Measurements from ENCODE around the gene GCK. TPM values are rescaled to one million over a fixed set of nuclear protein-coding genes. Genes with fewer than 3 reads are reported as not detected.

GCK gene
- polyA plus RNA-seq, 1 of the 3 experiments (the other 2 are of a cell fraction): 1.6 TPM

- H3K9me3 ChIP-seq: no peaks in the 10 kb centered on the region
- CTCF ChIA-PET: interaction anchor here (3.0 to 3.2 kb wide), 2 partner anchors 17 to 47 kb away, joined by 9 to 15 read pairs; no protein-coding TSS in a partner anchor
Measured at GRCh38 chr7:44148961-44149536, 40.2 kb downstream of the GCK start.

More at GRCh38 chr7:44148961-44149536, 40.2 kb downstream of the GCK start:
- TF ChIP-seq FOXM1 (IDR thresholded peaks at IDR 0.05; ENCODE audit: low read depth) (no peak), MEF2A (IDR thresholded peaks at IDR 0.05; ENCODE audit: borderline replicate concordance, low read depth) (no peak), USF1 (IDR thresholded peaks at IDR 0.05; ENCODE audit: borderline replicate concordance, low read depth) (no peak), GATA2 (CRISPR knock-in tag; IDR thresholded peaks at IDR 0.05) (no peak), NRF1 (IDR thresholded peaks at IDR 0.05; ENCODE audit: low read depth, low read length) (no peak), NFIC (IDR thresholded peaks at IDR 0.05; ENCODE audit: borderline replicate concordance) (no peak), TCF12 (IDR thresholded peaks at IDR 0.05) (no peak), TEAD4 (IDR thresholded peaks at IDR 0.05; ENCODE audit: borderline replicate concordance, insufficient read depth) (no peak), IRF3 (IDR thresholded peaks at IDR 0.05; ENCODE audit: low read depth, low read length) (no peak)
- TF ChIP-seq, protein P1, sequence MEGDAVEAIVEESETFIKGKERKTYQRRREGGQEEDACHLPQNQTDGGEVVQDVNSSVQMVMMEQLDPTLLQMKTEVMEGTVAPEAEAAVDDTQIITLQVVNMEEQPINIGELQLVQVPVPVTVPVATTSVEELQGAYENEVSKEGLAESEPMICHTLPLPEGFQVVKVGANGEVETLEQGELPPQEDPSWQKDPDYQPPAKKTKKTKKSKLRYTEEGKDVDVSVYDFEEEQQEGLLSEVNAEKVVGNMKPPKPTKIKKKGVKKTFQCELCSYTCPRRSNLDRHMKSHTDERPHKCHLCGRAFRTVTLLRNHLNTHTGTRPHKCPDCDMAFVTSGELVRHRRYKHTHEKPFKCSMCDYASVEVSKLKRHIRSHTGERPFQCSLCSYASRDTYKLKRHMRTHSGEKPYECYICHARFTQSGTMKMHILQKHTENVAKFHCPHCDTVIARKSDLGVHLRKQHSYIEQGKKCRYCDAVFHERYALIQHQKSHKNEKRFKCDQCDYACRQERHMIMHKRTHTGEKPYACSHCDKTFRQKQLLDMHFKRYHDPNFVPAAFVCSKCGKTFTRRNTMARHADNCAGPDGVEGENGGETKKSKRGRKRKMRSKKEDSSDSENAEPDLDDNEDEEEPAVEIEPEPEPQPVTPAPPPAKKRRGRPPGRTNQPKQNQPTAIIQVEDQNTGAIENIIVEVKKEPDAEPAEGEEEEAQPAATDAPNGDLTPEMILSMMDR (IDR thresholded peaks at IDR 0.05): no peak
- TF ChIP-seq, protein P2, sequence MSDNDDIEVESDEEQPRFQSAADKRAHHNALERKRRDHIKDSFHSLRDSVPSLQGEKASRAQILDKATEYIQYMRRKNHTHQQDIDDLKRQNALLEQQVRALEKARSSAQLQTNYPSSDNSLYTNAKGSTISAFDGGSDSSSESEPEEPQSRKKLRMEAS (IDR thresholded peaks at IDR 0.05; ENCODE audit: low read depth): no peak
- TF ChIP-seq, protein P3, sequence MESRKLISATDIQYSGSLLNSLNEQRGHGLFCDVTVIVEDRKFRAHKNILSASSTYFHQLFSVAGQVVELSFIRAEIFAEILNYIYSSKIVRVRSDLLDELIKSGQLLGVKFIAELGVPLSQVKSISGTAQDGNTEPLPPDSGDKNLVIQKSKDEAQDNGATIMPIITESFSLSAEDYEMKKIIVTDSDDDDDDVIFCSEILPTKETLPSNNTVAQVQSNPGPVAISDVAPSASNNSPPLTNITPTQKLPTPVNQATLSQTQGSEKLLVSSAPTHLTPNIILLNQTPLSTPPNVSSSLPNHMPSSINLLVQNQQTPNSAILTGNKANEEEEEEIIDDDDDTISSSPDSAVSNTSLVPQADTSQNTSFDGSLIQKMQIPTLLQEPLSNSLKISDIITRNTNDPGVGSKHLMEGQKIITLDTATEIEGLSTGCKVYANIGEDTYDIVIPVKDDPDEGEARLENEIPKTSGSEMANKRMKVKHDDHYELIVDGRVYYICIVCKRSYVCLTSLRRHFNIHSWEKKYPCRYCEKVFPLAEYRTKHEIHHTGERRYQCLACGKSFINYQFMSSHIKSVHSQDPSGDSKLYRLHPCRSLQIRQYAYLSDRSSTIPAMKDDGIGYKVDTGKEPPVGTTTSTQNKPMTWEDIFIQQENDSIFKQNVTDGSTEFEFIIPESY (IDR thresholded peaks at IDR 0.05; ENCODE audit: borderline replicate concordance, low read depth): no peak
- POLR2A ChIA-PET: no interaction called here
- Histone ChIP-seq H3K4me2 (no peak overlapping the region), H3K4me1 (ENCODE audit: control insufficient read depth in 1 of 2, insufficient read depth in 2 of 2, low read depth in 1 of 2, low read length in 1 of 2) (peaks cover 0 to 14% of the 10 kb centered on the region in 2 experiments; a peak in 1 of 4 replicates), H2AFZ (ENCODE audit: low read depth) (no peak overlapping the region), H3K79me2 (ENCODE audit: insufficient read depth) (no peaks in the 10 kb centered on the region), H3K27ac (ENCODE audit: low read depth in 2 of 2, low read length in 1 of 2) (no peak overlapping the region), H3F3A (replicated peaks; ENCODE audit: insufficient read depth) (no peaks in the 10 kb centered on the region), H3K4me3 (ENCODE audit: low read depth in 2 of 2, low read length in 1 of 2) (no peak overlapping the region), H3K36me3 (replicated peaks in 1 of 2; ENCODE audit: control insufficient read depth in 1 of 2, insufficient read depth in 2 of 2, low read length in 1 of 2) (no peaks in the 10 kb centered on the region), H4K20me1 (ENCODE audit: insufficient read depth) (no peaks in the 10 kb centered on the region), H3K9ac (no peak overlapping the region), H3K9me2 (no peaks in the 10 kb centered on the region), H3K27me3 (ENCODE audit: insufficient read depth) (no peaks in the 10 kb centered on the region)
- DNase-seq: peak; percentile 20
- 71% methylated on average over 8 of the region's 9 CpGs for WGBS (ENCODE audit: low lambda C conversion rate)

Data from SK-N-SH (cell line).